Measurements from ENCODE around the gene NACC2. TPM values are rescaled to one million over a fixed set of nuclear protein-coding genes. Genes with fewer than 3 reads are reported as not detected.

The NACC2 gene
- total RNA-seq, 1 donor from 2014 or later = 34.0 TPM

GRCh38 chr9:135962696-135963307 is 132.3 kb downstream of the NACC2 start:
- H3K36me3 Mint-ChIP-seq (ENCODE audit: low read depth, unreplicated experiment) = peaks cover 2% of the 10 kb centered on the region
- Histone ChIP-seq H3K4me2 (ENCODE audit: low read length) (no peak overlapping the region), H3K36me3 (ENCODE audit: insufficient read depth, low read length) (no peaks in the 10 kb centered on the region), H2AFZ (ENCODE audit: low read depth, low read length) (no peak overlapping the region), H3K79me2 (ENCODE audit: insufficient read depth, low read length) (peaks cover 28% of the 10 kb centered on the region), H3K9ac (ENCODE audit: low read length) (no peak overlapping the region), H3K4me3 (ENCODE audit: insufficient read depth, low read depth, low read length) (no peak overlapping the region), H3K27ac (ENCODE audit: low read depth, low read length) (no peak overlapping the region), H4K20me1 (ENCODE audit: insufficient read depth, low read length) (peaks cover 26% of the 10 kb centered on the region), H3K27me3 (ENCODE audit: insufficient read depth, low read length) (no peaks in the 10 kb centered on the region), H3K4me1 (ENCODE audit: insufficient read depth, low read length) (peaks cover 13% of the 10 kb centered on the region), H3K9me3 (ENCODE audit: insufficient read depth, low read depth, low read length) (no peaks in the 10 kb centered on the region)
- peaks cover 5% of the 10 kb centered on the region for H3K4me1 Mint-ChIP-seq (ENCODE audit: low read depth, unreplicated experiment)
- DNase-seq (ENCODE audit: low read depth) (no peak), FAIRE-seq (no peak)
- H3K4me3 Mint-ChIP-seq (ENCODE audit: unreplicated experiment) = no peak overlapping the region
- TF ChIP-seq, protein P1, sequence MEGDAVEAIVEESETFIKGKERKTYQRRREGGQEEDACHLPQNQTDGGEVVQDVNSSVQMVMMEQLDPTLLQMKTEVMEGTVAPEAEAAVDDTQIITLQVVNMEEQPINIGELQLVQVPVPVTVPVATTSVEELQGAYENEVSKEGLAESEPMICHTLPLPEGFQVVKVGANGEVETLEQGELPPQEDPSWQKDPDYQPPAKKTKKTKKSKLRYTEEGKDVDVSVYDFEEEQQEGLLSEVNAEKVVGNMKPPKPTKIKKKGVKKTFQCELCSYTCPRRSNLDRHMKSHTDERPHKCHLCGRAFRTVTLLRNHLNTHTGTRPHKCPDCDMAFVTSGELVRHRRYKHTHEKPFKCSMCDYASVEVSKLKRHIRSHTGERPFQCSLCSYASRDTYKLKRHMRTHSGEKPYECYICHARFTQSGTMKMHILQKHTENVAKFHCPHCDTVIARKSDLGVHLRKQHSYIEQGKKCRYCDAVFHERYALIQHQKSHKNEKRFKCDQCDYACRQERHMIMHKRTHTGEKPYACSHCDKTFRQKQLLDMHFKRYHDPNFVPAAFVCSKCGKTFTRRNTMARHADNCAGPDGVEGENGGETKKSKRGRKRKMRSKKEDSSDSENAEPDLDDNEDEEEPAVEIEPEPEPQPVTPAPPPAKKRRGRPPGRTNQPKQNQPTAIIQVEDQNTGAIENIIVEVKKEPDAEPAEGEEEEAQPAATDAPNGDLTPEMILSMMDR (IDR thresholded peaks at IDR 0.05; ENCODE audit: insufficient read depth, low read depth, low read length) = no peak
- no peak for TF ChIP-seq EZH2 (IDR thresholded peaks at IDR 0.05; ENCODE audit: insufficient read depth, low read length)
- peaks cover 11% of the 10 kb centered on the region for H3K27me3 Mint-ChIP-seq (ENCODE audit: low read depth, unreplicated experiment)
- no peaks in the 10 kb centered on the region for H3K9me3 Mint-ChIP-seq (ENCODE audit: unreplicated experiment)
- no peak overlapping the region for H3K27ac Mint-ChIP-seq (ENCODE audit: unreplicated experiment)

DNA sequence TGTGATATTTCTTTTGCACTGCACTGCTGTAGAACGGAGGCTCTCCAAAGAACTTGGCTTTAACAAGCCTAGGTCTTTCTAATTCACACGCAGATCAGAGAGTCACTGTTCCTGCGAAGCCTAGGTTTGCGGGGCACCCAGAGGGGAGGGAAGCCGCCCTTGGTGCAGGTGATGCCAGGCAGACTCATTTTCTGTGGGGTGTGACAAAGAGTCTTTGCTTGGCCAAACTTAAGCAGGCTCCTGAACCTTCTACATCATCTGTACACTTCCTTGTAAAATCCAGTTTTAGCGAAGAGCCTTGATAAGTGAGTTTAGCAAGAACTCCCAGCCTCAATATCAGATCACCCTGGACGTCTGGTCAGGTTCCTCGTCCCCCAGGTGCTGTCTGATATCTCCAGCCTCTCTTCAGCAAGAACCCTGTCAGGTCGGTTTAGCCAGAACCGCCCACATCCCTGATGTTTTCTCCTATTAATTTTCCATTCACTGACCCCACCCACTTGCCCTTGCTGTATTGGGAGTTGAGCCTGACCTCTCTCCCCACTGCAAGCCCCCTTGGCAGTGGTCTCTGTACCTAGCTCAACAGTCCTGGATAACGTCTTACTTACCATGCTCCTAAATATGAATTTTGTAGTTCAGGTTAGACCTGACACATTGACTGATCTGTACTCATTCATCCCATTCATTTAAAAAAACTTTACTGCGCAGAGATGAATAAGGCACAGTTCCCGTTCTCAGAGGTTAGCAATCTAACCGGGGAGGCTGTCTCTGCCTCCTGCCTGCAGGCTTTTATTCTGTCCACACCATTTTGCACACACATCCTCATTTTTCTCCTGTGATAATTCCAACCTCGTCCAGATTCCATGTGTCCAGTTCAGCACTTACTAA is 133.0 kb downstream of the NACC2 start:
- H2AFZ ChIP-seq (ENCODE audit: low read depth, low read length) = no peak overlapping the region
- H3K36me3 Mint-ChIP-seq (ENCODE audit: low read depth, unreplicated experiment) = peaks cover 2% of the 10 kb centered on the region
- H3K9me3 Mint-ChIP-seq (ENCODE audit: unreplicated experiment) = no peaks in the 10 kb centered on the region
- H3K27me3 Mint-ChIP-seq (ENCODE audit: low read depth, unreplicated experiment) = peaks cover 9% of the 10 kb centered on the region
- peak overlapping the region; percentile 88 for H3K4me3 Mint-ChIP-seq (ENCODE audit: unreplicated experiment)
- peaks cover 36% of the 10 kb centered on the region for H3K79me2 ChIP-seq (ENCODE audit: insufficient read depth, low read length)
- H4K20me1 ChIP-seq (ENCODE audit: insufficient read depth, low read length) = peaks cover 27% of the 10 kb centered on the region
- H3K27ac ChIP-seq (ENCODE audit: low read depth, low read length) = no peak overlapping the region
- H3K4me3 ChIP-seq (ENCODE audit: insufficient read depth, low read depth, low read length) = no peak overlapping the region
- TF ChIP-seq EZH2 (IDR thresholded peaks at IDR 0.05; ENCODE audit: insufficient read depth, low read length) = no peak
- TF ChIP-seq, protein P1 (IDR thresholded peaks at IDR 0.05; ENCODE audit: insufficient read depth, low read depth, low read length) = no peak
- FAIRE-seq = no peak
- H3K36me3 ChIP-seq (ENCODE audit: insufficient read depth, low read length) = no peaks in the 10 kb centered on the region
- H3K9ac ChIP-seq (ENCODE audit: low read length) = no peak overlapping the region
- H3K27ac Mint-ChIP-seq (ENCODE audit: unreplicated experiment) = peak overlapping the region; percentile 47
- DNase-seq (ENCODE audit: low read depth) = no peak
- peaks cover 2% of the 10 kb centered on the region for H3K4me1 Mint-ChIP-seq (ENCODE audit: low read depth, unreplicated experiment)
- H3K4me2 ChIP-seq (ENCODE audit: low read length) = no peak overlapping the region
- no peaks in the 10 kb centered on the region for H3K9me3 ChIP-seq (ENCODE audit: insufficient read depth, low read depth, low read length)
- no peaks in the 10 kb centered on the region for H3K27me3 ChIP-seq (ENCODE audit: insufficient read depth, low read length)
- peaks cover 10% of the 10 kb centered on the region for H3K4me1 ChIP-seq (ENCODE audit: insufficient read depth, low read length)

Data from astrocyte (in vitro differentiated cells and primary cell).